Breast epithelium (tissue), 3 donors: ENCODE measurements around the gene WBP2NL.

Source experiments
- POLR2A ChIP-seq: fragments of 450-650 bp; IDR thresholded peaks from one replicate; pipeline ENCODE4 v1.6.1; 2016; ENCODE audit warnings: antibody characterized with exemption, mild to moderate bottlenecking, moderate library complexity
- TF ChIP-seq, protein P1 (sequence below), 3 donors: fragments of 450-650 bp; IDR thresholded peaks; one replicate each; pipeline ENCODE4 v1.5.1; 2016 to 2017; ENCODE audit warnings: antibody characterized with exemption in 3 of 3, mild to moderate bottlenecking in 3 of 3, moderate library complexity in 3 of 3

DNA sequence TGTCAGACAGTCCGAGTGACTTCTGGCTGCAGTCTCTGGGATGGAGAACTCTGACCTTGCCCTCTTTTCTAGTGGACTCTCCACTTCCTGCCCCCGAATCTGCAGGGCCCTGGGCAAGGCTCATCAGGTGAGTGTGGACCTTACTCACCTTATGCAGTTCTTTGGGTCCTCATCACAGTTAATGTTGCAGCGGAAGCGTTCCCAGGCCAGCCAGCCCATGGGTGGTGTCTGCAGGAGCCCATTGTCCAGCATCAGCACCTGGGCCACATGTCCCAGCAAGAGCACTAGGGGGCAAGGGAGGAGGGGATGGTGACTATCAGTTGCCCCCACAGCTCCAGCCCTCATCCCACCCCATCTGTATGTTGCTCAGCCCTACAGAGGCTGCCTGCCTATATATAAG, 69.7 kb downstream of the WBP2NL start:
- TF ChIP-seq, protein P1, sequence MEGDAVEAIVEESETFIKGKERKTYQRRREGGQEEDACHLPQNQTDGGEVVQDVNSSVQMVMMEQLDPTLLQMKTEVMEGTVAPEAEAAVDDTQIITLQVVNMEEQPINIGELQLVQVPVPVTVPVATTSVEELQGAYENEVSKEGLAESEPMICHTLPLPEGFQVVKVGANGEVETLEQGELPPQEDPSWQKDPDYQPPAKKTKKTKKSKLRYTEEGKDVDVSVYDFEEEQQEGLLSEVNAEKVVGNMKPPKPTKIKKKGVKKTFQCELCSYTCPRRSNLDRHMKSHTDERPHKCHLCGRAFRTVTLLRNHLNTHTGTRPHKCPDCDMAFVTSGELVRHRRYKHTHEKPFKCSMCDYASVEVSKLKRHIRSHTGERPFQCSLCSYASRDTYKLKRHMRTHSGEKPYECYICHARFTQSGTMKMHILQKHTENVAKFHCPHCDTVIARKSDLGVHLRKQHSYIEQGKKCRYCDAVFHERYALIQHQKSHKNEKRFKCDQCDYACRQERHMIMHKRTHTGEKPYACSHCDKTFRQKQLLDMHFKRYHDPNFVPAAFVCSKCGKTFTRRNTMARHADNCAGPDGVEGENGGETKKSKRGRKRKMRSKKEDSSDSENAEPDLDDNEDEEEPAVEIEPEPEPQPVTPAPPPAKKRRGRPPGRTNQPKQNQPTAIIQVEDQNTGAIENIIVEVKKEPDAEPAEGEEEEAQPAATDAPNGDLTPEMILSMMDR (IDR thresholded peaks at IDR 0.05), result no peak
- no peak for TF ChIP-seq POLR2A
